Mucosa of stomach (tissue), 1 donor: ENCODE measurements around the gene ARSB.
"Not testable (repeated sequence)": the region's sequence is repeated elsewhere in the genome, so short reads cannot be mapped to it uniquely, and the experiment has no call there.

Source experiments
- H3K27me3 ChIP-seq: one replicate; pipeline ENCODE4 v1.7.0; 2013; ENCODE audit warnings: mild to moderate bottlenecking, low read length; ENCODE audit not compliant: control insufficient read depth, insufficient read depth
- H3K36me3 ChIP-seq: one replicate; pipeline ENCODE4 v1.7.0; 2013; ENCODE audit warnings: low read length; ENCODE audit not compliant: control insufficient read depth, insufficient read depth
- H3K4me1 ChIP-seq: one replicate; pipeline ENCODE4 v1.7.0; 2013; ENCODE audit warnings: mild to moderate bottlenecking, low read length; ENCODE audit not compliant: control insufficient read depth, insufficient read depth
- H3K4me3 ChIP-seq: one replicate; pipeline ENCODE4 v1.7.0; 2013; ENCODE audit warnings: low read length
- H3K9ac ChIP-seq: one replicate; pipeline ENCODE4 v1.7.0; 2013; ENCODE audit warnings: mild to moderate bottlenecking, low read length, moderate library complexity
- H3K9me3 ChIP-seq: one replicate; pipeline ENCODE4 v1.7.0; 2013; ENCODE audit warnings: mild to moderate bottlenecking, low read length, moderate library complexity; ENCODE audit not compliant: control insufficient read depth
- donor health status: Pancreatic carcinoma.

ARSB gene

DNA sequence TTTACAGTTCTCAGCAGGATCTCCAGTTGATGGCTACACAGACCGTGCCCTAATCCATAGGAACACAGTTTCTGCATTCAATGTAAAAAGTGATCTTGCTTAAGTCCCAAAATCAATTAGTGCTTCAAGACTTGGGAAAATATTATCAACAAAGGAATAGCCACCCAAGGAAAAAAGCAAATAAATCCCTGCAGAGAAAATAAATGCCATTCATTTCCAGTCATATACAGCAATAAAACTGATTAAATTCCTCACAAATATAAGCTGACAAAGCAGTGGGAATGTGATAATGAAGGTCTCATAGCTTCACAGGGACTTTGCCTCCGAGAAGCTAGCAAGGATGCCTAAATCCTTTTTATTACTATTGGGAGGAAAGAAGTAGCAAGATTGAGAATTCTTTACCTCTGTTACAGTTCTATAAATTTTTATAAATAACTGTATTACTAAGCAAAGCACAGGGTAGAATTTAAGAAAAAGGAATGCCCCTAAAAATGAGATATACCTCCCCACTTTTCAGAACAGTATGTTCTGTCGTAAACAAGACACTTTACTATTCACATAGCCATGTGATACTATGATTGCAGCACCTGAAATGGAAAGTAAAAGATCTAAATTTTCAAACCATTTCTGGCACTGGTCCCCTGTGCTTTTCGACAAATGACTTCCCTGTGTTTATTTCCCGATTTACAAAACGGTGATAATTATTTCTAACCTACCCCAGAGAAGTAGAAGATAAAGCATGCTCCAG, 59.8 kb downstream of the ARSB start:
- no peaks in the 10 kb centered on the region for H3K36me3 ChIP-seq
- no peak overlapping the region for H3K4me3 ChIP-seq
- H3K4me1 ChIP-seq: no peaks in the 10 kb centered on the region
- no peaks in the 10 kb centered on the region for H3K27me3 ChIP-seq
- no peak overlapping the region for H3K9ac ChIP-seq
- no peaks in the 10 kb centered on the region for H3K9me3 ChIP-seq

DNA sequence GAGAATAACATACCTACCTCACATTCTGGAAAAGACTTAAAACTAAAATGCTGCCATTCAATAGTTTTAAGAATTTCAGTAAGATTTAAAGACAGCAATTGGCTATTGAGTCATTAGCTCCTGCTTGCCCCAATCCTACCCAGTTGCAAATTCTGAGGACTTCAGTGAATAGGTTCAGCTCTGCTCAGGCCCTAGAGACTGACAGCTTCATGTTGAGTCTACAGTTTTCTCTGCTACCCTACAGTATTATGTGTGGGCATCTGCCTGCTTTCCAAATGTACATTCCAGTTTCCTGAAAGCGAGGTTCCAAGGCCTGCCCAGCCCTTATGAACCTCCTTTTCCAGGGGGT, 61.5 kb downstream of the ARSB start:
- Histone ChIP-seq H3K9me3 (no peaks in the 10 kb centered on the region), H3K36me3 (no peaks in the 10 kb centered on the region), H3K4me3 (no peak overlapping the region), H3K4me1 (no peaks in the 10 kb centered on the region), H3K9ac (no peak overlapping the region), H3K27me3 (no peaks in the 10 kb centered on the region)

DNA sequence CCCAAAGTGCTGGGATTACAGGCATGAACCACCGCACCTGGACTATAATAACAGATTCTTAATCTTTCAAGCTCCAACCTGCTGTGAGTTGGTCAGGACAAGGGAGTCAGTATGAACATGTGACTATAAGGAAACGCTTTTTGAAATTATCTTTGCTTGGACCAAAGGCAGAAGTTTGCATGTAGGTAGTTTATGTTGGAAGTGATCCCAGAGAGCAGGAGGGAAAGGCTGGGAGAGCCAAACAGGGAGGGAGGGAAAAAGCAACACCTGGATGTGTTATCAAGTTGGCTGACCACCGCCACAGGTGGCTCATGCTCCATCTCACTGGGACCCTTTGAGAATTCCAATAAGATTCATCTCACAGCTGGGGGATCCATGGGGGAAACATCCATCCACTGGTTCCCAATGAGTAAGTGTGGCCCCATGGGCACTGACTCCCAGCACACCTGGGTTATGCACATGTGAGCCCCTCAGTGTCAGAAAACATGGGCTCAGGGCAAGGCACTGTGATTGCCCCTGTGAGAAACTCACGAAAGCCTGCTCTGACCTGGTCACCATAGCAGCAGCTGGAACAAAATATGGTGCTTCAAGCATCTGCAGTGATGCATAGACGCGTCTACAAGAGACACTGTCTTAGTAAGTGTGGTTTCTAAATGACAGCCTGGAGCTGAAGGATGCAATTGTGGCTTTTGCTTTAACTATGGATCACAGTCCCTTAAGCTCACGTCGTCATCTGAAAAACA, 62.1 kb downstream of the ARSB start:
- Histone ChIP-seq H3K4me3 (no peak overlapping the region), H3K27me3 (no peaks in the 10 kb centered on the region), H3K36me3 (no peaks in the 10 kb centered on the region), H3K9ac (no peak overlapping the region), H3K4me1 (no peaks in the 10 kb centered on the region), H3K9me3 (no peaks in the 10 kb centered on the region)

- Histone ChIP-seq H3K9me3 (no peaks in the 10 kb centered on the region), H3K9ac (no peak overlapping the region), H3K4me1 (no peaks in the 10 kb centered on the region), H3K36me3 (no peaks in the 10 kb centered on the region), H3K27me3 (no peaks in the 10 kb centered on the region), H3K4me3 (no peak overlapping the region)
Observed at GRCh38 chr5:78920604-78921003, 64.5 kb downstream of the ARSB start.

GRCh38 chr5:78919796-78920195, 65.3 kb downstream of the ARSB start:
- Histone ChIP-seq H3K9me3 (no peaks in the 10 kb centered on the region), H3K9ac (no peak overlapping the region), H3K4me3 (no peak overlapping the region), H3K27me3 (no peaks in the 10 kb centered on the region), H3K36me3 (no peaks in the 10 kb centered on the region), H3K4me1 (no peaks in the 10 kb centered on the region)

- Histone ChIP-seq H3K4me1 (peaks cover 5% of the 10 kb centered on the region), H3K36me3 (no peaks in the 10 kb centered on the region), H3K4me3 (no peak overlapping the region), H3K9ac (no peak overlapping the region), H3K27me3 (no peaks in the 10 kb centered on the region), H3K9me3 (no peaks in the 10 kb centered on the region)
Observed at GRCh38 chr5:78916044-78916443, 69.1 kb downstream of the ARSB start.

GRCh38 chr5:78915170-78915569, 69.9 kb downstream of the ARSB start:
- H3K27me3 ChIP-seq: no peaks in the 10 kb centered on the region
- peaks cover 5% of the 10 kb centered on the region for H3K4me1 ChIP-seq
- no peaks in the 10 kb centered on the region for H3K36me3 ChIP-seq
- no peak overlapping the region for H3K4me3 ChIP-seq
- H3K9ac ChIP-seq: no peak overlapping the region
- H3K9me3 ChIP-seq: no peaks in the 10 kb centered on the region

DNA sequence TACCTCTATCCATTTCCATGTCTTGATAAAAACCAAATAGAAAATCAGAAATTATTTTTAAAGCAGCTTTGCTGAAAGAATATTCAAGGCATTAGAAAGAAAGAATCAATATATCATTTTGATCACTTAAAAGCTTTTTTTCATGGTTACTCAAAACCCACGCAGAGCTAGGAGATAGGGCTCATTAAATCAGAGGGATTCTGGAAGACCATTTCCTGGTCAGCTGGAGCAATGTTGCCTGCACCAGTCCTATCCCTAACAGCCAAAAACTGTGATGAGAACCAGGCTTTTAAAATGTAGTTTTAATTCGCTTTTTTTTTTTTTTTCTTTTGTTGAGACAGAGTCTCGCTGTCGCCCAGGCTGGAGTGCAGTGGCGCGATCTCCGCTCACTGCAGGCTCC, 72.3 kb downstream of the ARSB start:
- Histone ChIP-seq H3K36me3 (no peaks in the 10 kb centered on the region), H3K9ac (no peak overlapping the region), H3K9me3 (no peaks in the 10 kb centered on the region), H3K27me3 (no peaks in the 10 kb centered on the region), H3K4me1 (peaks cover 18% of the 10 kb centered on the region), H3K4me3 (no peak overlapping the region)

GRCh38 chr5:78912085-78912771, 72.9 kb downstream of the ARSB start:
- H3K4me1 ChIP-seq: peaks cover 20% of the 10 kb centered on the region
- no peak overlapping the region for H3K4me3 ChIP-seq
- no peak overlapping the region for H3K9ac ChIP-seq
- no peaks in the 10 kb centered on the region for H3K9me3 ChIP-seq
- no peaks in the 10 kb centered on the region for H3K27me3 ChIP-seq
- no peaks in the 10 kb centered on the region for H3K36me3 ChIP-seq

- peaks cover 20% of the 10 kb centered on the region for H3K4me1 ChIP-seq
- H3K36me3 ChIP-seq, H3K9ac ChIP-seq, H3K27me3 ChIP-seq, H3K4me3 ChIP-seq, H3K9me3 ChIP-seq: not testable (repeated sequence)
Observed at GRCh38 chr5:78909224-78909983, 75.7 kb downstream of the ARSB start.

DNA sequence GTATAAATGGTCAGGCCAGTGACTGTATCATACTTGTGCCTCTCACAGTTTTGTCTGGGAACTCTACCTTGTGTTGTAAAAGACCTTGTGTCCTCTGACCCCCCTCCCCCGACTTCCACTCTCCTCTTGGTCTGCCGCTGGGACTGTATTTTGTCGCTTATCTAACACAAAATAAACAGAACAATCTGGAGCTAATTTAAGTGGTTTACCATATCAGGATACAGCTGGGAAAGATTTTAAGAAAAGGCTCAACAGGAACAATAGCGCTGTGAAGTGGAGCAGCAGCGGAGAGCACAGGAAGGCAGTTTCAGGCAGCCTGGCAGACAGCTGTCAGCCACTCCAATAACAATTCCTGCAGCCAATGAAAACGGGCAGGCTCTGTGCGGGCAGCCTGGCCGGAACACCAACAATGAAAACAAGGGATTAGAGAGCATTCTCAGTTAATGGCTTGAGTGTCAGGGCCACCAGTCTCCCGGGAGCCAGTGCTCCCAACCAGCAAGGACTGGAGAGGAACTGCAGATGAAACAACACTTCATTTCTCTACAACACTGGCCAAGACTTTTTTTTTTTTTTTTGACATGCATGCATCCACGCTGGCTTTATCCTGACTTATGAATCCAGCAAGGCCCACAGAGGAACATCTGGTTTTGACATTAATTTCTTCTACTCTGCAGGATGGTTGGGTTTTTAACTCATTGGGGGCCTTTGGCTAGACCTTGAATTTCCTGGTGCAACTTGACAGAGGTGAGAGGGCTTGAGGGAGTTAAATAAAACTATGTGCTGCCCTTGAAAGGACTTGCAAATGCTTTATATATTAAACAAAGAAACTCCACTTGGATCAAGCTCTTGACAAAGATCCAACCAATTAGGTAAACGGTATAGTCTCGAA, 76.7 kb downstream of the ARSB start:
- Histone ChIP-seq H3K27me3 (no peaks in the 10 kb centered on the region), H3K4me1 (peaks cover 20% of the 10 kb centered on the region), H3K4me3 (no peak overlapping the region), H3K9me3 (no peaks in the 10 kb centered on the region), H3K36me3 (no peaks in the 10 kb centered on the region), H3K9ac (no peak overlapping the region)
